ENCODE results near the gene MYOM3. TPM values are rescaled to one million over a fixed set of nuclear protein-coding genes. Genes with fewer than 3 reads are reported as not detected.

Gene MYOM3
- total and polyA plus RNA-seq, 5 donors from 2014 or later: not detected

DNA sequence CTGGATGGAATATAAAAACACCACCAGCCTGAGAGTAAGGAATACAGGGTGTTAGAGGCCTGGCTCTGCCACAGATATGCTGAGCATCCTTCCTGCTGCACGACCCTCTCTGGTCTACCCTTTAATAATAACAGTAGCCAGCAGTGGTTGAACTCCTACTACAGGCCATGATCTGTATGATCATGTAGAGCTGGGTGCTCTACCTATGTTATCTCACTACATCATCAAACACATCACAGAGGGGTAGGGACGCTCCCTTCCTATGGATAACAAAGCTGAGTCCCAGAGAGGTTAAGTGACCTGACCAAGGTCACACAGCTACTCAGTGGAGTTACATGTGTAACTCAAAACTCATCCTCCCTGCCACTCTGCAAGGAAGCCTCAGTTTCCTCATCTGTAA, 13.0 kb upstream of the MYOM3 start:
- Mint-ChIP-seq H3K36me3 (no peaks in the 10 kb centered on the region), H3K27me3 (peaks cover 9% of the 10 kb centered on the region), H3K9me3 (peaks cover 0 to 4% (median 2%) of the 10 kb centered on the region in 7 donors), H3K4me1 (no peaks in the 10 kb centered on the region), H3K4me3 (no peak overlapping the region), H3K27ac (peak overlapping the region in 1 of 3 donors; percentile 19)
- no peak for ATAC-seq (ENCODE audit: low read depth in 2 of 2)
- Histone ChIP-seq H3K27me3 (ENCODE audit: control insufficient read depth, insufficient read depth, low read length) (no peaks in the 10 kb centered on the region), H3K4me1 (ENCODE audit: control insufficient read depth, insufficient read depth, low read length, poor library complexity, severe bottlenecking) (no peaks in the 10 kb centered on the region), H3K36me3 (ENCODE audit: control insufficient read depth, insufficient read depth, low read length) (no peaks in the 10 kb centered on the region), H3K27ac (ENCODE audit: insufficient read depth, low read length, poor library complexity, severe bottlenecking) (no peak overlapping the region), H3K4me3 (ENCODE audit: low read depth, low read length) (no peak overlapping the region), H3K9me3 (ENCODE audit: control insufficient read depth in 2 of 2, low read length in 2 of 2) (peaks cover under 1 to 1% of the 10 kb centered on the region in 2 experiments)
- no peak for DNase-seq

GRCh38 chr1:24123611-24124010, 11.7 kb upstream of the MYOM3 start:
- Histone ChIP-seq H3K4me1 (ENCODE audit: control insufficient read depth, insufficient read depth, low read length, poor library complexity, severe bottlenecking) (no peaks in the 10 kb centered on the region), H3K27ac (ENCODE audit: insufficient read depth, low read length, poor library complexity, severe bottlenecking) (no peak overlapping the region), H3K9me3 (ENCODE audit: control insufficient read depth in 2 of 2, low read length in 2 of 2) (no peaks in the 10 kb centered on the region), H3K4me3 (ENCODE audit: low read depth, low read length) (no peak overlapping the region), H3K36me3 (ENCODE audit: control insufficient read depth, insufficient read depth, low read length) (no peaks in the 10 kb centered on the region), H3K27me3 (ENCODE audit: control insufficient read depth, insufficient read depth, low read length) (no peaks in the 10 kb centered on the region)
- DNase-seq (no peak), ATAC-seq (ENCODE audit: low read depth in 2 of 2) (no peak)
- H3K9me3 Mint-ChIP-seq: peaks cover 0 to 1% (median 0%) of the 10 kb centered on the region in 7 donors
- no peaks in the 10 kb centered on the region for H3K4me1 Mint-ChIP-seq
- H3K36me3 Mint-ChIP-seq: no peaks in the 10 kb centered on the region
- H3K27me3 Mint-ChIP-seq: peaks cover 7% of the 10 kb centered on the region
- H3K4me3 Mint-ChIP-seq: no peak overlapping the region
- H3K27ac Mint-ChIP-seq: no peak overlapping the region

DNA sequence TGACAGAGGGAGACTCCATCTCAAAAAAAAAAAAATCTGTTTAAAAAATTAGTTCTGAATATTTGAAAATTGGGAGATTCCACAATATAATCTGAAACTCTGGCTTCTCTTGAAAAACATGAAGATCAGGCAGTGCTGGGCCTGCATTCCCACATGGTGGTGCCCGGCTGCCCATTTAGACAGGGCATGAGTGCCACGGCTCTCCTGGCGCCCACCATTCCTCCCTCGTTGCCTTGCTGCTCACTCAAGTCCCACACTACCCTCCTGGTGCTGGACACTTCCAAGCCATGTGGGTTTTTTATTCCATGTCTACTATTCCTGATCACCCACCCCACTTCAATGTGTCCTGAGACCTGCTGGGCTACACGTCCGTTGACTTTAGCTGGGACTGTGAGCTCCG, 10.8 kb upstream of the MYOM3 start:
- no peaks in the 10 kb centered on the region for H3K36me3 ChIP-seq (ENCODE audit: control insufficient read depth, insufficient read depth, low read length)
- ATAC-seq (ENCODE audit: low read depth in 2 of 2): no peak
- H3K9me3 Mint-ChIP-seq: peaks cover 0 to 1% (median 0%) of the 10 kb centered on the region in 7 donors

GRCh38 chr1:24121406-24121805, 9.5 kb upstream of the MYOM3 start:
- Mint-ChIP-seq H3K36me3 (no peaks in the 10 kb centered on the region), H3K27me3 (peaks cover 8% of the 10 kb centered on the region), H3K4me1 (no peaks in the 10 kb centered on the region), H3K9me3 (peaks cover 0 to 1% (median 0%) of the 10 kb centered on the region in 7 donors), H3K27ac (no peak overlapping the region), H3K4me3 (no peak overlapping the region)
- no peak for ATAC-seq (ENCODE audit: low read depth in 2 of 2)
- Histone ChIP-seq H3K27me3 (ENCODE audit: control insufficient read depth, insufficient read depth, low read length) (no peaks in the 10 kb centered on the region), H3K4me3 (ENCODE audit: low read depth, low read length) (no peak overlapping the region), H3K36me3 (ENCODE audit: control insufficient read depth, insufficient read depth, low read length) (no peaks in the 10 kb centered on the region), H3K27ac (ENCODE audit: insufficient read depth, low read length, poor library complexity, severe bottlenecking) (no peak overlapping the region), H3K9me3 (ENCODE audit: control insufficient read depth in 2 of 2, low read length in 2 of 2) (no peaks in the 10 kb centered on the region), H3K4me1 (ENCODE audit: control insufficient read depth, insufficient read depth, low read length, poor library complexity, severe bottlenecking) (no peaks in the 10 kb centered on the region)
- DNase-seq: no peak

More for the DNA sequence above, 10.8 kb upstream of the MYOM3 start:
- H3K27me3 ChIP-seq (ENCODE audit: control insufficient read depth, insufficient read depth, low read length): no peaks in the 10 kb centered on the region
- H3K36me3 Mint-ChIP-seq: no peaks in the 10 kb centered on the region
- DNase-seq: no peak
- no peaks in the 10 kb centered on the region for H3K4me1 ChIP-seq (ENCODE audit: control insufficient read depth, insufficient read depth, low read length, poor library complexity, severe bottlenecking)
- no peaks in the 10 kb centered on the region for H3K9me3 ChIP-seq (ENCODE audit: control insufficient read depth in 2 of 2, low read length in 2 of 2)
- no peak overlapping the region for H3K27ac Mint-ChIP-seq
- H3K27me3 Mint-ChIP-seq: peaks cover 4% of the 10 kb centered on the region
- H3K27ac ChIP-seq (ENCODE audit: insufficient read depth, low read length, poor library complexity, severe bottlenecking): no peak overlapping the region
- no peaks in the 10 kb centered on the region for H3K4me1 Mint-ChIP-seq
- H3K4me3 Mint-ChIP-seq: no peak overlapping the region
- no peak overlapping the region for H3K4me3 ChIP-seq (ENCODE audit: low read depth, low read length)

GRCh38 chr1:24120965-24121364, 9.0 kb upstream of the MYOM3 start:
- DNase-seq: no peak
- Histone ChIP-seq H3K4me3 (ENCODE audit: low read depth, low read length) (no peak overlapping the region), H3K36me3 (ENCODE audit: control insufficient read depth, insufficient read depth, low read length) (no peaks in the 10 kb centered on the region), H3K9me3 (ENCODE audit: control insufficient read depth in 2 of 2, low read length in 2 of 2) (no peaks in the 10 kb centered on the region), H3K27ac (ENCODE audit: insufficient read depth, low read length, poor library complexity, severe bottlenecking) (no peak overlapping the region), H3K27me3 (ENCODE audit: control insufficient read depth, insufficient read depth, low read length) (peaks cover 2% of the 10 kb centered on the region), H3K4me1 (ENCODE audit: control insufficient read depth, insufficient read depth, low read length, poor library complexity, severe bottlenecking) (no peaks in the 10 kb centered on the region)
- H3K36me3 Mint-ChIP-seq: no peaks in the 10 kb centered on the region
- no peaks in the 10 kb centered on the region for H3K4me1 Mint-ChIP-seq
- no peak for ATAC-seq (ENCODE audit: low read depth in 2 of 2)
- no peak overlapping the region for H3K4me3 Mint-ChIP-seq
- H3K27me3 Mint-ChIP-seq: peaks cover 11% of the 10 kb centered on the region
- no peak overlapping the region for H3K27ac Mint-ChIP-seq
- H3K9me3 Mint-ChIP-seq: peaks cover 0 to 1% (median 0%) of the 10 kb centered on the region in 7 donors

DNA sequence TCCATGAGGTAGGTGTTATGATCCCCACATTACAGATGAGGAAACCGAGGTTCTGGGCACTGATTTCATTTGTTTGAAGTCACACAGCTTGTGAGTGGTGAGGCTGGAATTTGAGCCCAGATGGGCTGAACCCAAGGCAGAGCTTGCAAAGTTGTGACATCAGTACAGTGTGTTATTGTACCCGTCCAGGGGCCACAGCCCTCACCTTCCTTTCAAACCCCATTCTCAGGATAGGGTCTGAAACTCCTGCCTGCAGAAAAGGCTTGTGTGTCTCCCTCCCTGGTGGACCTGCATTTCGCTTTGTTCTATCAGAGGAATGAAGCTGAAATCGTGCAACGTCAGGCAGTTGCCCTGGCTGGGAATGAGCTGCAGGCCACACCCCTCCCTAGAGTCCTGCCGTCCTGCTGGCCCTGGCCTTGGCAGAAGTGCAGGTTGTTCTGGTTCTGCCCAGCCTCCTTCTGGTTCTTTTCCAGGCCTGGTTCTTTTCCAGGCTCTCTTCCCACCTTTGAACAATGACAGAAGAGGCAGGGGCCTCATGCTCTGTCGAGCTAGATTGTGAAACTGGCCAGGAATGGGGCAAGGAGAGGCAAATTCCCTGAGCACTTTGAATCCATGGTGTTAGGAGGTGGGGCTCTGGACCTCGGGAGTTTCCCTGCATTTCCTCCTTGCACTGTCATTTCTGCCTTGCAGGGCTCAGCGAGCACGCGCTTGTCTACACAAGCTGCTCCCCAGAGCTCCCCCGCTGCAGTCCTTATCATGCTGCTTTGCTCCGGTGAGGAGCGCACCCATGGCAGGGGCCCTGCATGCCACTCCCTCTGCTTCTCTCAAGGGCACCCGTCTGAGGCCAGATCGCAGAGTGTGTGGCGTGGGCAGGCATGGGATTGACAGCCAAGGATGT, 8.2 kb upstream of the MYOM3 start:
- Mint-ChIP-seq H3K4me3 (no peak overlapping the region), H3K4me1 (no peaks in the 10 kb centered on the region), H3K27ac (no peak overlapping the region), H3K36me3 (no peaks in the 10 kb centered on the region), H3K9me3 (peaks cover 0 to 1% (median 0%) of the 10 kb centered on the region in 7 donors), H3K27me3 (peaks cover 17% of the 10 kb centered on the region)
- no peaks in the 10 kb centered on the region for H3K4me1 ChIP-seq (ENCODE audit: control insufficient read depth, insufficient read depth, low read length, poor library complexity, severe bottlenecking)
- ATAC-seq (ENCODE audit: low read depth in 2 of 2) (no peak), DNase-seq (no peak)
- H3K27ac ChIP-seq (ENCODE audit: insufficient read depth, low read length, poor library complexity, severe bottlenecking): no peak overlapping the region
- peaks cover 3% of the 10 kb centered on the region for H3K27me3 ChIP-seq (ENCODE audit: control insufficient read depth, insufficient read depth, low read length)
- H3K9me3 ChIP-seq (ENCODE audit: control insufficient read depth in 2 of 2, low read length in 2 of 2): no peaks in the 10 kb centered on the region
- H3K36me3 ChIP-seq (ENCODE audit: control insufficient read depth, insufficient read depth, low read length): no peaks in the 10 kb centered on the region
- no peak overlapping the region for H3K4me3 ChIP-seq (ENCODE audit: low read depth, low read length)

- no peak overlapping the region for H3K4me3 ChIP-seq (ENCODE audit: low read depth, low read length)
- no peak overlapping the region for H3K27ac Mint-ChIP-seq
- H3K27ac ChIP-seq (ENCODE audit: insufficient read depth, low read length, poor library complexity, severe bottlenecking): no peak overlapping the region
- H3K27me3 Mint-ChIP-seq: peaks cover 19% of the 10 kb centered on the region
- no peak for DNase-seq
- no peaks in the 10 kb centered on the region for H3K4me1 Mint-ChIP-seq
- H3K4me1 ChIP-seq (ENCODE audit: control insufficient read depth, insufficient read depth, low read length, poor library complexity, severe bottlenecking): no peaks in the 10 kb centered on the region
- no peaks in the 10 kb centered on the region for H3K36me3 ChIP-seq (ENCODE audit: control insufficient read depth, insufficient read depth, low read length)
- no peak overlapping the region for H3K4me3 Mint-ChIP-seq
- H3K9me3 ChIP-seq (ENCODE audit: control insufficient read depth in 2 of 2, low read length in 2 of 2): no peaks in the 10 kb centered on the region
- peaks cover 0 to 1% (median 0%) of the 10 kb centered on the region in 7 donors for H3K9me3 Mint-ChIP-seq
- ATAC-seq (ENCODE audit: low read depth in 2 of 2): no peak
- peaks cover 3% of the 10 kb centered on the region for H3K27me3 ChIP-seq (ENCODE audit: control insufficient read depth, insufficient read depth, low read length)
- no peaks in the 10 kb centered on the region for H3K36me3 Mint-ChIP-seq
These were observed 7.5 kb upstream of the MYOM3 start for GRCh38 chr1:24119489-24119858.

Data from CD4-positive, CD25-positive, alpha-beta regulatory T cell (primary cell).